SU-DHL-6 (cell line): ENCODE measurements around the gene TNFAIP8L1.

Experiments
- H2AFZ ChIP-seq: fragments of 200-600 bp; sonication (generic); 2 replicates; pipeline ENCODE4 v1.6.1; 2014; ENCODE audit warnings: low read depth, mild to moderate bottlenecking, moderate library complexity, mixed read lengths, antibody characterized with exemption, low read length; ENCODE audit not compliant: severe bottlenecking
- H3F3A ChIP-seq: fragments of 200-600 bp; shearing (Covaris generic); 2 replicates; pipeline ENCODE4 v1.6.0; 2016; ENCODE audit warnings: antibody characterized with exemption, mild to moderate bottlenecking; ENCODE audit not compliant: insufficient read depth
- H3K27ac ChIP-seq: fragments of 200-600 bp; sonication (generic); 2 replicates; pipeline ENCODE4 v1.5.1; 2016; ENCODE audit warnings: low read depth, mild to moderate bottlenecking, low read length, moderate library complexity, mixed read lengths
- H3K27me3 ChIP-seq: fragments of 200-600 bp; sonication (generic), shearing (Covaris generic); 2 replicates; pipeline ENCODE4 v1.6.0; 2014; ENCODE audit warnings: mild to moderate bottlenecking, low read length
- H3K36me3 ChIP-seq: fragments of 200-600 bp; sonication (generic); 2 replicates; pipeline ENCODE4 v1.6.1; 2014; ENCODE audit warnings: mild to moderate bottlenecking, low read length, mixed read lengths
- H3K4me2 ChIP-seq: fragments of 300-600, 200-600 bp; shearing (Covaris generic), sonication (generic); 2 replicates; pipeline ENCODE4 v1.6.0; 2014; ENCODE audit warnings: low read length, low read depth, mild to moderate bottlenecking; ENCODE audit not compliant: poor library complexity, severe bottlenecking
- H3K4me3 ChIP-seq: fragments of 200-600 bp; sonication (generic); 2 replicates; pipeline ENCODE4 v1.5.1; 2014; ENCODE audit warnings: antibody characterized with exemption, low read length, mild to moderate bottlenecking, mixed read lengths; ENCODE audit not compliant: insufficient read depth, poor library complexity, severe bottlenecking
- H3K79me2 ChIP-seq: fragments of 200-600 bp; sonication (generic); 2 replicates; pipeline ENCODE4 v1.6.1; 2014; ENCODE audit warnings: mild to moderate bottlenecking, low read length, moderate library complexity; ENCODE audit not compliant: insufficient read depth
- H3K9ac ChIP-seq: fragments of 200-600 bp; sonication (generic); 2 replicates; pipeline ENCODE4 v1.7.0; 2014; ENCODE audit warnings: mild to moderate bottlenecking, low read length
- H3K9me2 ChIP-seq: fragments of 200-600 bp; sonication (generic); replicated peaks from 2 replicates; pipeline ENCODE4 v1.6.1; 2014; ENCODE audit warnings: low read length; ENCODE audit not compliant: insufficient read depth
- H3K9me3 ChIP-seq: fragments of 200-600 bp; sonication (generic); 2 replicates; pipeline ENCODE4 v1.6.1; 2014; ENCODE audit warnings: low read length, mixed read lengths; ENCODE audit not compliant: insufficient read depth
- H4K20me1 ChIP-seq: fragments of 200-600 bp; sonication (generic); 2 replicates; pipeline ENCODE4 v1.6.1; 2014; ENCODE audit warnings: low read depth, mild to moderate bottlenecking, antibody characterized with exemption, low read length, moderate library complexity, mixed read lengths
- EZH2phosphoT487 ChIP-seq: fragments of 200-600 bp; sonication (generic), shearing (Covaris generic); conservative IDR thresholded peaks from 2 replicates; pipeline ENCODE4 v1.6.1; 2018; ENCODE audit warnings: mild to moderate bottlenecking, antibody characterized with exemption, low read length, moderate library complexity, mixed read lengths
- TF ChIP-seq, protein P1 (sequence below): fragments of 200-600 bp; sonication (generic); IDR thresholded peaks from one replicate; pipeline ENCODE4 v1.5.1; 2017; ENCODE audit warnings: antibody characterized with exemption, mild to moderate bottlenecking, low read length, moderate library complexity; ENCODE audit not compliant: insufficient read depth, poor library complexity, severe bottlenecking

Gene TNFAIP8L1

DNA sequence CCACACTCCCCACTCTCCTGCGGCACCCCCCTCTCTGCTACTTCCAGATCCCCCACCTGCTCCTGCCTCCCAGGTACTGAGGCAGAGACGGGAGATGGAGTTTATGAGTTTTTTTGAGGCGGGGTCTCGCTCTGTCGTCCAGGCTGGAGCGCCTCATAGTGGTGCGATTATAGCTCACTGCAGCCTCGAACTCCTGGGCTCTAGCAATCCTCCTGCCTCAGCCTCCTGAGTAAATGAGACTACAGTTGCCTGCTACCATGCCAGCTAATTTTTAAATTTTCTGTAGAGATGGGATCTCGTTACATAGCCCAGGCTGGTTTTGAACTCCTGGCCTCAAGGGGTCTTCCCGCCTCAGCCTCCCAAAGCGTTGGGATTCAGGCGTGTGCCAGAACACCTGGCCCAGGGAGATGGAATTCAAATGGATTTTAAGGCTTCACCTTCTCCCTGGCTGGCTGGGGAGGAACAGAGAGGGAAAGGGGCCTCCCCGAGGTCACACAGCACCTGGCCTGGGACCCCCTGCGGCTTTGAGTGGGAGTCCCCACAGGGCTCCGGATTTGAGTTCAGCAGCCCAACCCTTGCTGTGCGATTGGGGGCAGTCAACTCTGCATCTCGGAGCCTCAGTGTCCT lies 19.5 kb upstream of the TNFAIP8L1 start:
- H3K4me3 ChIP-seq, result no peak overlapping the region
- no peaks in the 10 kb centered on the region for H3K36me3 ChIP-seq
- no peak overlapping the region for H3K27ac ChIP-seq
- no peaks in the 10 kb centered on the region for H3K9me3 ChIP-seq
- no peaks in the 10 kb centered on the region for H3K27me3 ChIP-seq
- no peak overlapping the region for H3K9ac ChIP-seq
- H3K9me2 ChIP-seq, result no peaks in the 10 kb centered on the region
- no peaks in the 10 kb centered on the region for H3F3A ChIP-seq
- H3K4me2 ChIP-seq, result no peak overlapping the region
- H3K79me2 ChIP-seq, result no peaks in the 10 kb centered on the region
- H2AFZ ChIP-seq, result no peak overlapping the region
- H4K20me1 ChIP-seq, result no peaks in the 10 kb centered on the region
- TF ChIP-seq, protein P1, sequence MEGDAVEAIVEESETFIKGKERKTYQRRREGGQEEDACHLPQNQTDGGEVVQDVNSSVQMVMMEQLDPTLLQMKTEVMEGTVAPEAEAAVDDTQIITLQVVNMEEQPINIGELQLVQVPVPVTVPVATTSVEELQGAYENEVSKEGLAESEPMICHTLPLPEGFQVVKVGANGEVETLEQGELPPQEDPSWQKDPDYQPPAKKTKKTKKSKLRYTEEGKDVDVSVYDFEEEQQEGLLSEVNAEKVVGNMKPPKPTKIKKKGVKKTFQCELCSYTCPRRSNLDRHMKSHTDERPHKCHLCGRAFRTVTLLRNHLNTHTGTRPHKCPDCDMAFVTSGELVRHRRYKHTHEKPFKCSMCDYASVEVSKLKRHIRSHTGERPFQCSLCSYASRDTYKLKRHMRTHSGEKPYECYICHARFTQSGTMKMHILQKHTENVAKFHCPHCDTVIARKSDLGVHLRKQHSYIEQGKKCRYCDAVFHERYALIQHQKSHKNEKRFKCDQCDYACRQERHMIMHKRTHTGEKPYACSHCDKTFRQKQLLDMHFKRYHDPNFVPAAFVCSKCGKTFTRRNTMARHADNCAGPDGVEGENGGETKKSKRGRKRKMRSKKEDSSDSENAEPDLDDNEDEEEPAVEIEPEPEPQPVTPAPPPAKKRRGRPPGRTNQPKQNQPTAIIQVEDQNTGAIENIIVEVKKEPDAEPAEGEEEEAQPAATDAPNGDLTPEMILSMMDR, result no peak
- TF ChIP-seq EZH2phosphoT487, result no peak

DNA sequence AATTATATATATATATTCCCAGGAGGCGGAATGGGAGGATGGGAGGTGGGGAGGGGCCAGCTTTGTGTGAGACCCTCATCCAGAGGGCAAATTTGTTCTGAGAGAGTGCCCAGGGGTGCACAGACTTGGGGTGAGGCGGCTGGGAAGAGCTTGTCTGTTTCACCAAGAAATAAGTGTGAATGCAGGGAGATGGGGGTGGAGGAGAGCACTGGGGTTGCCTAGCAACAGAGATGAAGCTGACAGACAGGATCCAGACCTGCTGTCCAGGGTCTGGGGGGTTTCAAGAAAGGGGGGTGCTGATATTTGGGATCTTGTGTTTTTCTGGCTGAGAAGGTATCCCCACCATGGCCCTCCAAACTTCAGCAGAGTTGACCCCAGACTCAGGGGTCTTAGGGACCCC lies 18.6 kb upstream of the TNFAIP8L1 start:
- Histone ChIP-seq H3K9ac (no peak overlapping the region), H3K9me2 (no peaks in the 10 kb centered on the region), H3K27ac (no peak overlapping the region), H3K79me2 (no peaks in the 10 kb centered on the region), H4K20me1 (no peaks in the 10 kb centered on the region), H3K9me3 (no peaks in the 10 kb centered on the region), H2AFZ (no peak overlapping the region), H3K27me3 (no peaks in the 10 kb centered on the region), H3K36me3 (no peaks in the 10 kb centered on the region), H3K4me2 (no peak overlapping the region), H3K4me3 (no peak overlapping the region), H3F3A (no peaks in the 10 kb centered on the region)
- TF ChIP-seq, protein P1, result no peak
- TF ChIP-seq EZH2phosphoT487, result no peak

DNA sequence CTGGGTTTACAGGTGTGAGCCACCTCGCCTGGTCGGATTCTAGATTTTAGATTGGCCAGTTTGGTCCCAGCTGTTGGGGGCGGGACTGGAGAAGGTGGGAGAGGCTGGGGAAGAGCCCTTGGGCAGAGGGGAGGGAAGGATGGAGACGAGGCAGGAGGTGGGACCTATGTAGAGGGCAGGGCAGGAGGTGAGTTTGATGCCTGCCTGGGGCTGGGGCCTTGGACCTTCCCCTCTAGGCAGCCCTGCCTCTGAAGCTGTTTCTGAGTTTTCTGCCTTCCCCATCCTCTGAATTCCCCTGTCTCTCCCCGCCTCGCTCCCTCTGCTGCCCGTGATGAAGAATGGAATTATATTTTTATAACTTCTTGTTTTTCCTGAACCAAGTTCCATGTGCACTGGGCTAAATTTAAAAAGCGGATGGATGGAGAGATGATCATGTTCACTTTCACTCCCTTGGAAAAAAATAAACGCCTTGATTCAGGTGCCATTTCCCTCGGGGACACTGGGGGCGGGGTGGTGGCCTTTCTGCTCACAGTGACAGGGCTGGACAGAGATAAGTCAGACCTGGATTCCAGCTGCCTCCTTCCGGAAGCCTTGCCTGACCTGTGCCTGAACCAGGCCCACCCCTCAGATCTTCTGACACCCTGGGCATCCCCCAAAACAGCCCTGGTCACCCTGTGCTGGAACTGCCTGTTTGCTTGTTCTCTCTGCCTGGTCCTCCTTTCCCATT lies 16.5 kb upstream of the TNFAIP8L1 start:
- H3K36me3 ChIP-seq, result no peaks in the 10 kb centered on the region
- H3K9me3 ChIP-seq, result no peaks in the 10 kb centered on the region
- H3K27me3 ChIP-seq, result no peaks in the 10 kb centered on the region
- TF ChIP-seq, protein P1, result no peak
- TF ChIP-seq EZH2phosphoT487, result no peak
- no peaks in the 10 kb centered on the region for H3F3A ChIP-seq
- no peak overlapping the region for H2AFZ ChIP-seq
- no peak overlapping the region for H3K9ac ChIP-seq
- H4K20me1 ChIP-seq, result no peaks in the 10 kb centered on the region
- H3K9me2 ChIP-seq, result no peaks in the 10 kb centered on the region
- H3K27ac ChIP-seq, result no peak overlapping the region
- H3K4me2 ChIP-seq, result no peak overlapping the region
- H3K79me2 ChIP-seq, result no peaks in the 10 kb centered on the region
- no peak overlapping the region for H3K4me3 ChIP-seq
